NCI-H524 treated with DMSO at 0.1 percent for 48 hours (cell line): ENCODE data around the gene RHCG.
"Not testable (repeated sequence)": the region's sequence is repeated elsewhere in the genome, so short reads cannot be mapped to it uniquely, and the experiment has no call there.

Experiments used
- DNase-seq: peaks from one replicate; lab custom pipeline; 2025; lab: John Stamatoyannopoulos, UW

RHCG gene

DNA sequence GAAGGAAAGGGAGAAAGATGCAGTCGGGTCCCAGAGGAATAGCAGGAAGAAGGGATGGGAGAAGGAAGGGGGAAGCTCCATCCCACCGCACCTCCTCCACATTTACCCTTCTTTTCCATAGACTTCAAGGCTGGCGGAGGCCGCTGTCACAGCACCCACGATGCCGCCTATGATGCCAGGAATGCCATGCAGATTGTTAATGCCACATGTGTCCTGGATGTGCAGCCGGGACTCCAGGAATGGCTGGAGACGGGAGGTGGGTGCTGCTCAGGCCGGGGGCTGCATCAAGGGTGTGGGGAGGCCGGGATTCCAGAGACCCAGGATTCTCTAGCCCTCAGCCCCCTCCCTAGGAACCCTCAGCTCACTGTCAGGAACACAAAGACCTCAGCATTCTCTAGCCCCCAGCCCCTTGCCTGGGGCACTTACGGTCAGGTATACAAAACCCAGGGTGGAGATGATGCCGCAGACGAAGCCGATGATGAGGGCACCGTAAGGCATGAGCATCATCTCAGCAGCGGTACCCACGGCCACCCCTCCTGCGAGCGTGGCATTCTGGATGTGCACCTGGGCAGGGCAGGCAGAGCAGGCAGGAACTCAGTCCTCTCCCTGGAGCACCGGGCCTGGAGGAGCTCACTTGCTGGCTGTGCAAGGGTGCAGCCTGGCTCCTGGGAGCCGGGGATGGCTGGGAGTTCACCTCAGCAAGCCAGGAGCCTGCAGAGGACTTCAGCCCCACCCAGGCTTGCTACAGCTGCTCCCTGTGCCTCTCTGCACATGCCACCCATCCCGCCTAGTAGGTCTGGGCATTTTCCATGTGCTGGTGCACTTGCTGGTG lies 18.8 kb downstream of the RHCG start:
- DNase-seq, result no peak

DNA sequence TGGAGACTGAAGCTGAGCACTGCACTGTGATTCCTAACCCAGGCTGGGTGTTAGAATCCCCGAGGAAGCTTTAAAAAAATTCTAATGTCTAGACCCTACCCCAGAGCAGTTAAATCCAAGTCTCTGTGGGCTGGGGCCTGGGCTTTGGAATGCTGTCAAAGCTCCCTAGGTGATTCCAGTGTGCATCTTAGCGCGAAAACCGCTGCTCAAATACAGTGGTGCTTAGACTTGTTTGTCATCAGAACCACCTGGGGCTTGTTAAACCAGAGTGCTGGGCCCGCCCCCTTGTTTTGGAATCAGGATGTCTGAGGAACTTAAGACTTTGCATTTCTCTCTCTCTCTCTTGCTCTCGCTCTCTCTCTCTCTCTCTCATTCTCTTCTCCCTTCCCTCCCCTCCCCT lies 20.7 kb downstream of the RHCG start:
- DNase-seq, result no peak

DNA sequence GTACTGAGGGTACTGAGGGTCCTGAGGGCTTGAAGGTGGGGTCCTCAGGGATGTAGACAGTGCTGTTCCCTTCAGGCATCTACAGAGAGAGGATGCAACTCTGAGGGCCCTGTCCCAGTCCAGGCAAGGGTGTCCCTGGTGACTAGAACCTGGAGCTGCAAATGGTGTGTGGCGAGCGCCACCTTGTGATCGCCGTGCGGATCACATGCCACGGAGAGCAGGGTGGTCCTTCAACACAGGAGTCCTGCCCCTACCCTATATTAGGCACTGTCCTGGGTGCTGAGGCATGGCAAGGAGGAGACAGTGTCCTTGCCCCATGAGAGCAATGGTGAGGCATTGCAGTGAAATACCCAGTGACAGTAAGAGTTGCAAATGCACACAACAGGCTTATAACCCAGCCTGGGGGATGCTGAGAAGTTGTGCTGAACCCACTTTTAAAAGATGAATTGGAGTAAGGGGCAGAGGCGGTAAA lies 23.6 kb downstream of the RHCG start:
- DNase-seq, result no peak

DNA sequence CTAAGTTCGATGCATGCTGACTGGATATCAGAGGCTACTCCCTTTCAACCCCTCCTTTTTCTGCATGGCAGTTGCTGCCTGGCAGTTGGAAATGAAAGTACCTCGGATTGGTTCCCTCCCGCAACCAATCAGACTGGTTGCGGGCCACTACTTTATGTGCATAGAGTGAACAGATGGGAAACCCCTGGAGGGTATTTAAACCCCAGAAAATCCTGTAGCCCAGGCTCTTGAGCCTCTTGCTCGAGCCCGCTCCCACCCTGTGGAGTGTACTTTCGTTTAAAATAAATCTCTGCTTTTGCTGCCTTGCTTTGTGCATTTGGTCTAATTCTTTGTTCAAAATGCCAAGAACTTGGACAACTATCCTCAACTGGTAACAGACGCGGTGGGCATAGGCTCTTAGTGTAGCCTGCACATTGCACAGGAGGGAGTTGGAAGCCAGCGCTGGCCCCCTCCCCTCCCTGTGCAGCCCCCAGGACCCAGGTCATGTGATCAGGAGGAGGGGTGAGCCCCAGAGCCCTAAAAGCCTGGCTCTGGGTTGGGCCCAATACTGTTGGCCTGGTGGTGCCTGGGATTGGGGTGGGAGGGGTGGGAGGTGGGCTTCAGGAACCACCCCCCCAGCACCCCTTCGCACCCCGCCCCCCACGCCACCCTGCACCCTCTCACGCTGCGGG lies 26.8 kb downstream of the RHCG start:
- DNase-seq, result no peak

DNA sequence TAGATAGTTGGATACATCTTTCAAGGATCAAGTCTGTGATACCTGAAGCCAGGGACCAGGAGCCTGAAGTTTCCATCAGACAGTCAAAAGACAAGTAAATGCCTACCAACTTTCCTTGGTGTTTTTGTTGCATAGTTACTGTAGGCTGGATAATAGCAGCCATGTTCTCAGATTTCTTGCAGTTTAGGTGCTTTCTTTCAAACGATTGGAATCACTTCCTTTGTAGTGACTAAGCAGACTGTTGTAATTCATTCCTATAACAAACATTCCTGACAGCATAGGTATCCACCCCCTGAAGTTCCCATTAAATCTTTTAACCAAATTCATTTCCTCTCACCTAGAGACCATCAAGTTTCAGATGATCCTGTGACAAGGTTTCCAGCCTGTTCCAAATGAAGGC lies 27.6 kb downstream of the RHCG start:
- DNase-seq, result not testable (repeated sequence)

DNA sequence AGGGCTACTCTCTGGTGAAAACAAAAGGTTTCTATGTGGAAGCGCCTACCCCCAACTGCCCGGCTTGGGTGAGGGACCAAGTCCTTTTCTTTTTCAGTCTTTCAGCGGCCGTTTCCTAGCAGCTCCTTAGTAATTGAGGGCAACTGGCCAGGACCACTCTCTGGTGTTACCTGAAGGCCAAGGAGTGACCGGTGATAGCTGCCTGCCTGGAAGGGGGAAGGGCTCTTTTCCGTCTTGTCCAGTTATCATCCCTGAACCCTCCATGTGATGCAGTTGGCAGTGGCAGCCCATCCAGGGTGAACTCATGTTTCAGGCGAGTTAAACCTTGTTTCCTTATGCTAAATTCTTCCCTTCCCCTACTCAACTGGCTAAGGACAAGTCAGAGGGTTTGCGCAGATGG lies 33.3 kb downstream of the RHCG start:
- no peak for DNase-seq

DNA sequence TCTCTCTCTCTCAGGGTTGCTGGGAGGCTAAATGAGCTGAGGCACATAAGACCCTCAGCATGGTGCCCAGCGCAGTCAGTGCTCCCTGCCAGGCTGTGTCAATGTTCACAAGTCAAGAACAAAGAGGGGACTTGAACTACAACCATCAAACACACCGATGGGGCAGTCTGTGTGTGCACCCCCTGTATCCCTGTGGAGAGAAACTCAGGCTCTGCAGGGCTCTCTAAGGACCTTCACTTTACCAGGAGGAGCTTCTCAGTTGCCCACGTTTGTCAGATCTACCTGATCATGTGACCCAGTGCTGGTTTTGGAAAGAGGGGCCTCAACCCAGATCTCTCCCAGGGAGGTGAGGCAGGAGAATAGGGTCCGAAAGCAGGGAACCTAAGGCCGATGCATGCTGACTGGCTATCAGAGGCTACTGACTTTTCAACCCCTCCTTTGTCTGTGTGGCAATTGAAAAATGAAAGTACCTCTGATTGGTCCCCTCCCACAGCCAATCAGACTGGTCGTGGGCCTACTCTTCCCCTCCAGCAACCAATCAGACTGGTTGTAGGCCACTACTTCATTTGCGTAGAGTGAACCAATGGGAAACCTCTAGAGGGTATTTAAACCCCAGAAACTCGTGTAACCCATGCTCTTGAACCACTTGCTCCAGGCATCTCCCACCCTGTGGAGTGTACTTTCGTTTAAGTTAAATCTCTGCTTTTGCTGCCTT lies 34.0 kb downstream of the RHCG start:
- DNase-seq, result no peak

DNA sequence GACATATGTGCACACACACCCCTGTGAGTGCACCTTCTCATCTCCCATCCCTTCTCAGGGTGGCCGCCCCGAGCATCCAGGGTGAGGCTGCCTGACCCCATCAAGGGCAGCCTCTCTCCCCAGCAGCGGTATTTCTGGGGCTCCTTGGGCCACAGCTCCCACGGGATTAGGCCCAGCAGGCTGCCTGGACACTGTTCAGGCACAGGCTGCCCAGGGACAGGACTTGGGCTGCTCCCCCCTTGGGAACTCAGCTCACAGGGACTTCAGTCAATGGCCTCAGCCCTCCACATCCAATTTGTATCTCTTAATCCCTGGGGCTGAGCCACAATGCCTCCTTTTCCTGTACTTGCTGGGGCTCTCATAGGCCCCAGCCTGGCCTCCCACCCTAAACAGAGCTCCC lies 35.0 kb downstream of the RHCG start:
- DNase-seq, result no peak

DNA sequence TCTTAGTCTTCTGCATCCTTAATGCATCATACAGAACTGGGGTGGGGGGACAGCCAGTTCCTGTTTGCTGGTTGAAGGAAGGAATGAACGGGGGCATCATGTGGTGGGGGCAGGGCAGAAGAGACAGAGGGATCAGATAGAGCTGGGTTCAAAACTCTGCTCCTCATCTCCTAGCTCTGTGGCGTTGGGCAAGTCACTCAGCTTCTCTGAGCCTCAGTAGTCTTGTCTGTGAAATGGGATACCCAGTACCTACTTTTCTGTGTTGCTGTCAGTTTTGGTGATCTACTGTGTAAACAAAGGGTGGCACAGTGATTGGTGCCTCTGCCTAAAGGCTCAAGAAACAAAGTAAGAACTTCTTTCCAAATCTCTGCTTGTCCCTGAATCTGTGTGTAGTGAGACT lies 36.3 kb downstream of the RHCG start:
- no peak for DNase-seq

DNA sequence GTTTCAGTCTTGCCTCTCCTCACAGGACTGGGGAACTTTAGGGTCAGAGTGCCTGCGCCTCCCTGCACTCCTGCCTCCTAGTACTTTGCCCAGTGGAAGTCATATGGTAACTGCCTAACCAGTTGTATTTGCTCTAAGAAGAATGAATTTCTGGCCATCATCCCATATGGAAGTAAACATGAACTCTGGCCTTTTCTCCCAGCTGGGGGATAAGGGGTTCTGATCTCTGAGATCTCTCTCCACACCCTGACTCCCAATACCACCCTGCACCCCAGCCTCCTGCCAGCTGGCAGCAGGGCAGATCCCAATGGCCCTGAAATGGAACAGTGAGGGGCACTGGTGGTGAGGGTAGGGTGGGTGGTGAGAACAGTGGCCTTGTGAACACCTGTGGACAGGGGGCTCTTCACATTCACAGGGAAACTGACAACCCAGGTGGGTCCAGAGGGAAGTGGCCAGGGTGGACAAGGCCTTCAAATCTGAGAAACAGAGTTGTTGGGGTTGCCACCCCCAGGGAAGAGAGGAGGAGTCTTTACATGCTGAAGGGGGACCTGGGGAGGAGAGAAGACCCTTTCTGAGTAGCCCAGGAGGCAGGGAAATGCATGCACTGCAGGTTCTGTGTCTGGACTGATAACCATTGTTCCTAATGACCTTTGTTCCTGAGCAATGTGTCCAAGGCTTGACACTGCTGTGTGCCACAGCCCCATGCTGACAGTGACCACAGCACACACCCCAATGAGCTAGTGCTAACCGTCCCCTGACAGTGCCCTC lies 36.9 kb downstream of the RHCG start:
- no peak for DNase-seq

DNA sequence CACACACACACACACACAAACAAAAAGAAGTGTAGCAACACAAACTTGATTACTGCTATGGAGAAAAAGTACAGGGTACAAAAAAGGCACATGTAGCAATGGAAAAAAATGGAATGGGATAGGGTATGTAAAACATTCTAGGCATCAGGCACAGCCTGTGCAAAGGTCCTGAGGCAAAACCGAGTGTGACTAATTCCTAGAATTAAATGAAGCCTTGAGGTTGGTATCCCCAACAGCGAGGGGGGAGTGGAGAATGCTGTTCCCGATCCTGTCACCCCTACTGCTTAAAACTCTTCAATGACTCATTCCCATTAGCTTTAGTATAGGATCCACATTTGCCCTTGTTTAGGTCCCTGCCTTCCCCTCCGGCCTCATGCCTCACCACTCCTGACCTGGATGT lies 37.9 kb downstream of the RHCG start:
- no peak for DNase-seq

DNA sequence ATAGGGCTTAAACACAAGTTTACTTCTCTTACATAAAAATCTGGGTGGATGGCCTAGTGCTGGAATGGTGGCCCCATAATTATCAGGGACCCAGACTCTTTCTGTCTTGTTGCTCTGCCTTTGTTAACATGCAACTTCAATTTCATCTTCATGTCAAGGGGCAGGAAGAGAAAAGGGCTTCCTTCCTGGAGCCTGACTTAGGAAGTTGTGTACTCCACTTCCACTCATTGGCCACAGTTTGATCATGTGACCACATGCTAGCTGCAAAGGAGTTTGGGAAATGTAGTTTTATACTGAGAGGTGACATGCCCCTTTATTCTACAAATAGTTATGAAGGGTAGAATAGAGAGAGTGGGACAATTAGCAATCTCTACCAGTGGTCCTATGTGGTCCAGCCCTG lies 39.3 kb downstream of the RHCG start:
- DNase-seq, result no peak

DNA sequence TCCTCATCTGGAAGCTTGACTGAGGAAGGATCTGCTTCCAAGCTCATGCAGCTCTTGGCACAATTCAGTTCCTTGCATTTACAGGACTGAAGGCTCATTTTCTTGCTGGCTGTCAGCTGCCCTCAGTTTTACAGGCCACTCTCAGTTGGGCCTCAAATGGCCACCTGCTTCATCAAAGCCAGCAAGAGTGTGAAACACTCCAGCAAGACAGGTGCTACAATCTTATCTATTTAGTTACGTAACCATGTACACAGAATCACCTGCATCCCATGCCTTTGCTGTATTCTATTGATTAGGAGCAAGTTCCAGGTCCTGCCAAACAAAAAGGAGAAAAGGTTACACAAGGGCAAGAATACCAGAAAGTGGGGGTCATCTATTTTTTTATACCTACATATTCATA lies 40.8 kb downstream of the RHCG start:
- DNase-seq, result no peak

DNA sequence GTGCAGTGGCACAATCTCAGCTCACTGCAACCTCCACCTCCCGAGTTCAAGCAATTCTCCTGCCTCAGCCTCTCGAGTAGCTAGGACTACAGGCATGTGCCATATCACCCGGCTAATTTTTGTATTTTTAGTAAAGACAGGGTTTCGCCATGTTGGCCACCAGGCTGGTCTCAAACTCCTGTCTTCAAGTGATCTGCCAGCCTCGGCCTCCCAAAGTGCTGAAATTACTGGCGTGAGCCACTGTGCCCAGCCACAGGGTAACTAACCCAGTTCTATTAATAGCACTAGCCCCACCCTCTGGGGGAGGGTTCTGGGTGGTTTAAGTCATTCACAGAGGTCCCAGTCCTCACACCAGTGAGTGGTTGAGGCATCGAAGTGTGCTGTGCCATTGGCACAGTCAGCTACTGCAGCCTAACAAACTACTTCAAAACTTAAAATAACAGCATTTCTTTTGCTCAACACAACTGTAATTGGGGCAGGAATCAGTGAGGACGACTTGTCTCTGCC lies 44.0 kb downstream of the RHCG start:
- DNase-seq, result no peak

DNA sequence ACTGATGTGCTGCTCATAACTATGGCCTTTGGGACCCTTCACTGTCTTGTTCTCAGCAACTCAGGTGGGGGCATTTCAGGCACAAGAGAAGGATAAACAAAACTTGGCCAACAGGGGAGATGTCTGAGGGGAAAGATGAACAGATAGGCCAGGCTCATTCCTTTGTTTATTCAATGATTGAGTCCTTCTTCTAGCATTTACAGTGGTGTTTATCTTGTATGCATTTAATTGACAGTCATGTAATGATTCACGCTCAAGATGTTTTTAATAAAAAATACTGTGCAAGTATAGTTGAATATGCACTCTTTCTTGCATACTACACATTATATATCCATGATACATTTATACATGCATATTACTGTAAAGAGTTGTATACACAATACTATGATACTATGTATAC lies 44.5 kb downstream of the RHCG start:
- no peak for DNase-seq

DNA sequence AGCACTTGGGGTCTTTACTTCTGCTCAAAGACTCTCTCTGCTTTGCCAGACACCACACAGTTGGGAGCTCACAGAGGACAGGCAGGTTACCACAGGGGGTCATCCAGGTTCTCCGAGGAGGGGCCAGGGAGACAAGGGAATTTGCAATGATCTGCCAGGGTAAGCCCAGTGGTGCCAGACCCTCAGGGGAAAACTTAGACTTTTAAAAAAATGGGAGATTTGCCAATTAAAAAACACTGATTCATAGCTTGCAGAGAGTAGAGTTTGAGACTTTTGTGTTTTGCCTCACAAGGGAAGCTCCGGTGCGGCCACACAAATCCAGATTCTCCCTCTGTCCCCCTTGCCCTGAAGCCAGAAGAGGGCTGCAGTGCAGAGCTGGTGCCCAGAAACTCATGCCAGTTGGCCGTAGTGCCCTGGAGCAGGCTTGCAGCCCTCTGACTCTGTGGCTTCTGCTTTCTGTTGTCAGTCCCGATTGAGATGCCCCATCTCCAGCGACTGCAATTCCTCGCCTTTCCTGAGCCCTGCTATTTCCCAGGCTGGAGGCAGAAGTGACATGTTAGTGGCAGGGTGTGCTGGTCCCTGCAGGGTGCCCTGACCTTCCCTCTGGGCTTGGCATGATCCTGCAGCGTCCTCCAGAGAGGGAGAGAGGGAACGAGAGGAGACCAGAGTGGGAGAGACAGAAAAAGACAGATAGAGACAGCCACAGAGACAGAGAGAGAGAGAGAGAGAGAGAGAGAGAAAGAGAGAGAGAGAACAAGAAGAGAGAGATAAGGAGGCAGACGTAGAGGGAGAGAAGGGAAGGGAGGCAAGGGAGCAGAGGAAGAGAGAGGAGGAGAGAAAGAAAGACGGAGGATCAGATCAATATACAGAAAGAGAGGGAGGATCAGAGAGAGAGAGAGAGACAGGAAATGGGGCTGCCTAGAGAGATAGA lies 46.0 kb downstream of the RHCG start:
- DNase-seq, result no peak

DNA sequence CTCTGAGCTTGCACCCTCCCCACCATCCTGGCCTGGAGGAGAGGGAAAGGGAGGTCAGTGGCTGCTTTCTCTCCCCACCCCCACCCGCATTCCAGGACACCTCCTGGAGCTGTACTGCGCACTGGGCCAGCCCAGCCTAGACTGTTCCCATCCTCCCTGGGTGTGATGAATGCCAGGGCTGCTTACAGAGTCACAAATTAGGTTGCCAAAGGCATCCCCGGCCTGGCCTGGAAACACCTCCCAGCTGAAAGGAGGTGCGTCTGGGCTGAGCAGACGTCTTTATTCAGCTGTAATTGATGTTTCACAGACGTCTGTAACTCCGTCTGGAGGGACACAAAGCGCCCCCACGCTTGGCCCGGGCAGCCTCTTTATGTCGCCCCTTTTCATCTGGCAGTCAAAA lies 47.6 kb downstream of the RHCG start:
- DNase-seq, result no peak

DNA sequence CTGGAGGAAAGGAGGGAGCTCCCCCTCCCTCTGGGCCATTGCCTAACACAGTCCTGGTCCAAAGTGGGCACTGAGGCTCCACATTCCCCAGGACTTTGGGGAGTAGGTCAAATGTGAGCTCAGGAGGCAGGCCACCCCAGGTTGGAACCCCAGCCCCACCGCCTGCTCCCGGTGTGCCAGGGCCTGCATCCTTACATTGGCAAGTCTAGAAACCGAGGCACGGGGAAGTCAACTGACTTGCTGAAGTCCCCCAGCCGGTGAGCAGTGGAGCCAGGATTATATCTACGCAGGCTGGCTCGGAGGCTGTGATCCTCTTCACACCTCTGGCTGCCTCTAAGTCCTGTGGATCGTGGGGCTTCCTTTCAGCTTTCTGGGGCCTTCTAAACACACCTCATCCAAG lies 48.7 kb downstream of the RHCG start:
- no peak for DNase-seq

DNA sequence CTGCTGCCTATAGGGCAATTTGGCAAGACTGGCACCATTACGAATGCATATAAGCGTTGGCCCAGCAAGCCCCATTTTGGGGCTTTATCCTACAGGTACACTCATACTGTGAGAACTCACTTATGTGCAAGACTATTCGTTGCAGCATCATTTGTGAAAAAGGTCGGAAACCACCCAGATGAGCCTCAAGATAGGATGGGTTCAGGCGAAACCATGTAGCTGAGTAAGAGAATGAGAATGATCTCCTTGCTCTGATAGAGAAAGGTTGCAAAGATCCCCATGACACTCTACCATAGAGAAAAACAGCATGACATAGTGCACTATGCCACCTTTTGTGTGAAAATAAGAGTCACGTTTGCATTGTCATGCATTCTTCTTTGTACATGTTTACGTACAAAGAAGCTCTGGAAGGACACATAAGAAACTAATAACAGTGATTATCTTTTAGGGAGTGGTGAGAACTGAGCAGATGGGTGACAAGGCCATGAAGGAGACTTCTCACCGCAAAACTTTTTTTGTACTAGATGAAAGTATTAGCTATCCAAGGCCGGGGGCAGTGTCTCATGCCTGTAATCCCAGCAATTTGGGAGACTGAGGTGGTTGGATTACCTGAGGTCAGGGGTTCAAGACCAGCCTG lies 50.0 kb downstream of the RHCG start:
- DNase-seq, result no peak

DNA sequence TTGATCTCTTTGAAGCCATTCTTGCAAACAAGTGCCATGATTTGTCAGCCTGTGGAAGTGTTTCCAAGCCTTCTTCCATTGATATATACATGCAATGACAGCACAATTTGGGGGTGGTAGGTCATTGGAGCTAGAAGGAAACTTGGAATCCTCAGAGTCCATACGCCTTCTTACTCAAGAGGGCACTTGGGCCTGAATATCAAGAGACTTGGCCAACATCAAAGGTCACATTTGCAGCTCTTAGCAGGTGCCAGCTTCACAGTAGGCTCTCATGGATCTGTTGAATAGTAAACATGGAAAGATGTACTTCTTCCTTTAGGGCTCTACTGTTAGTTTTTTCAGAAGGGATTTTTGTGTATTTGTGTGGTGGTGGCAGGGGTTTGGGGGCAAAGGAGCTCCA lies 50.9 kb downstream of the RHCG start:
- no peak for DNase-seq
